GM12878 (cell line): ENCODE measurements around the gene PDIK1L. TPM values are rescaled to one million over a fixed set of nuclear protein-coding genes. Genes with fewer than 3 reads are reported as not detected.

Experiments
- ATAC-seq: fragments of 200-7000 bp; cut with Tn5 transposase; 3 replicates; pipeline ENCODE4 v1.9.1; 2020; ENCODE audit warnings: mild to moderate bottlenecking, moderate library complexity
- BruUV-seq: library from RNA; stranded (reverse); fragments of 400-500 nt; replicated peaks from 2 replicates; lab custom pipeline; 2021; lab: Mats Ljungman, UMichigan
- CTCF ChIA-PET: fragments of 300-600 bp; sonication (Branson Sonifier 250); formaldehyde crosslinking; extraction: SDS; loops from one replicate; lab custom pipeline; 2021; ENCODE audit warnings: inconsistent platforms; lab: Yijun Ruan, JAX
- POLR2A ChIA-PET: fragments of 350-600 bp; formaldehyde crosslinking; extraction: SDS; loops from one replicate; lab custom pipeline; 2021; ENCODE audit warnings: inconsistent platforms; lab: Charles Lee
- RAD21 ChIA-PET: fragments of 300-600 bp; sonication (Branson Sonifier 250); formaldehyde crosslinking; loops from one replicate; lab custom pipeline; 2023; ENCODE audit warnings: antibody characterized with exemption; ENCODE audit not compliant: unreplicated experiment; lab: Charles Lee
- SMC1A ChIA-PET: fragments of 300-600 bp; sonication (Branson Sonifier 250); formaldehyde crosslinking; loops from one replicate; lab custom pipeline; 2023; ENCODE audit not compliant: unreplicated experiment, uncharacterized antibody; lab: Charles Lee
- DNase-seq: peaks from one replicate; pipeline ENCODE4 v3.0.0-alpha.2; 2011; ENCODE audit warnings: low read depth, low spot score
- FAIRE-seq: peaks from 3 replicates; lab custom pipeline; 2011; peaks lifted over from hg19 to GRCh38; lab: Jason Lieb, UNC
- H2AFZ ChIP-seq: 2 replicates; pipeline ENCODE4 v1.6.0; 2011; ENCODE audit warnings: low read depth, low read length, control low read depth; ENCODE audit not compliant: control insufficient read depth
- H3K27ac ChIP-seq: 2 replicates; pipeline ENCODE4 v1.5.1; 2011; ENCODE audit warnings: control low read depth; ENCODE audit not compliant: control insufficient read depth, insufficient read depth
- H3K27me3 ChIP-seq, 2 experiments: replicated peaks in 1 of 2; 2 replicates each; pipeline versions ENCODE4 v1.6.0 to v1.6.1; 2011; ENCODE audit warnings: low read length in 1 of 2; ENCODE audit not compliant: control insufficient read depth in 2 of 2, insufficient read depth in 2 of 2
- H3K36me3 ChIP-seq, 2 experiments: 2 replicates each; pipeline ENCODE4 v1.5.1; 2011; ENCODE audit warnings: low read length in 1 of 2; ENCODE audit not compliant: control insufficient read depth in 2 of 2, insufficient read depth in 2 of 2
- H3K4me1 ChIP-seq: 2 replicates; pipeline ENCODE4 v1.6.1; 2011; ENCODE audit warnings: mild to moderate bottlenecking, low read length, moderate library complexity, mixed read lengths; ENCODE audit not compliant: control insufficient read depth, insufficient read depth
- H3K4me2 ChIP-seq: 2 replicates; pipeline ENCODE4 v1.6.0; 2011; ENCODE audit warnings: control low read depth; ENCODE audit not compliant: control insufficient read depth, insufficient read depth
- H3K4me3 ChIP-seq: fragments of 200-600 bp; sonication (generic); 2 replicates; pipeline ENCODE4 v1.5.1; 2016
- H3K79me2 ChIP-seq: 2 replicates; pipeline ENCODE4 v1.6.0; 2011; ENCODE audit warnings: low read length; ENCODE audit not compliant: control insufficient read depth, insufficient read depth
- H3K9ac ChIP-seq: 2 replicates; pipeline ENCODE4 v1.8.0; 2011; ENCODE audit warnings: low read length, control low read depth, mixed read lengths; ENCODE audit not compliant: control insufficient read depth, insufficient read depth
- H3K9me3 ChIP-seq: replicated peaks from 3 replicates; pipeline ENCODE4 v1.5.1; 2011; ENCODE audit warnings: mild to moderate bottlenecking, low read length; ENCODE audit not compliant: control insufficient read depth, insufficient read depth
- H4K20me1 ChIP-seq: 2 replicates; pipeline ENCODE4 v1.6.0; 2011; ENCODE audit not compliant: control insufficient read depth, insufficient read depth
- BHLHE40 ChIP-seq, 2 experiments: fragments of 450-650 bp in 1 of 2; IDR thresholded peaks; 2 replicates each; pipeline ENCODE4 v1.6.1; 2011 to 2017; ENCODE audit warnings: low read depth in 2 of 2, borderline replicate concordance in 1 of 2, improper control_type of control experiment in 1 of 2, low read length in 1 of 2, mild to moderate bottlenecking in 1 of 2
- BMI1 ChIP-seq: fragments of 450-650 bp; IDR thresholded peaks from 2 replicates; pipeline ENCODE4 v1.6.1; 2016; ENCODE audit warnings: mild to moderate bottlenecking, moderate library complexity, borderline replicate concordance
- CUX1 ChIP-seq: IDR thresholded peaks from 2 replicates; pipeline ENCODE4 v1.6.1; 2012; ENCODE audit warnings: improper control_type of control experiment, low read depth, low read length; ENCODE audit not compliant: insufficient replicate concordance
- E2F4 ChIP-seq: IDR thresholded peaks from 2 replicates; pipeline ENCODE4 v1.6.1; 2012; ENCODE audit warnings: low read depth, low read length, improper control_type of control experiment
- FOS ChIP-seq: IDR thresholded peaks from 3 replicates; pipeline ENCODE4 v1.6.1; 2011; ENCODE audit warnings: borderline replicate concordance; ENCODE audit not compliant: insufficient read length; ENCODE audit errors: extremely low read depth
- HDAC6 ChIP-seq: fragments of 200-600 bp; sonication (generic); IDR thresholded peaks from one replicate; pipeline ENCODE4 v1.8.0; 2017; ENCODE audit warnings: antibody characterized with exemption; ENCODE audit not compliant: unreplicated experiment
- IKZF1 ChIP-seq: fragments of 450-650 bp; conservative IDR thresholded peaks from 2 replicates; pipeline ENCODE4 v1.6.1; 2017; ENCODE audit warnings: antibody characterized with exemption, mild to moderate bottlenecking
- IRF3 ChIP-seq: fragments of 450-650 bp; IDR thresholded peaks from 2 replicates; pipeline ENCODE4 v1.6.1; 2014; ENCODE audit warnings: mild to moderate bottlenecking
- KDM1A ChIP-seq: fragments of 200-600 bp; sonication (generic); IDR thresholded peaks from 2 replicates; pipeline ENCODE4 v1.6.1; 2016; ENCODE audit warnings: borderline replicate concordance
- MEF2B ChIP-seq: fragments of 450-650 bp; IDR thresholded peaks from 2 replicates; pipeline ENCODE4 v1.6.1; 2018; ENCODE audit warnings: mild to moderate bottlenecking, moderate library complexity; ENCODE audit not compliant: partially characterized antibody, poor library complexity, severe bottlenecking
- MTA2 ChIP-seq: fragments of 450-650 bp; IDR thresholded peaks from 2 replicates; pipeline ENCODE4 v1.6.1; 2016; ENCODE audit warnings: low read depth, mild to moderate bottlenecking, moderate library complexity
- PAX5 ChIP-seq: IDR thresholded peaks from 2 replicates; pipeline ENCODE4 v1.6.1; 2011; ENCODE audit warnings: low read depth, low read length, borderline replicate concordance
- SMAD1 ChIP-seq: fragments of 450-650 bp; IDR thresholded peaks from 2 replicates; pipeline ENCODE4 v1.6.1; 2018; ENCODE audit warnings: mild to moderate bottlenecking, low read depth; ENCODE audit not compliant: partially characterized antibody
- STAT1 ChIP-seq: fragments of 450-650 bp; conservative IDR thresholded peaks from 2 replicates; pipeline ENCODE4 v1.6.1; 2014; ENCODE audit warnings: antibody characterized with exemption, mild to moderate bottlenecking
- SUZ12 ChIP-seq: fragments of 200-600 bp; sonication (generic); IDR thresholded peaks from one replicate; pipeline ENCODE4 v1.6.1; 2018; ENCODE audit warnings: antibody characterized with exemption, mild to moderate bottlenecking; ENCODE audit not compliant: unreplicated experiment
- TCF12 ChIP-seq: IDR thresholded peaks from 2 replicates; pipeline ENCODE4 v1.6.1; 2011; ENCODE audit warnings: low read depth, mild to moderate bottlenecking, low read length
- YY1 ChIP-seq: IDR thresholded peaks from 2 replicates; pipeline ENCODE4 v1.6.1; 2011; ENCODE audit warnings: low read depth, mild to moderate bottlenecking, low read length
- ZNF207 ChIP-seq: fragments of 450-650 bp; IDR thresholded peaks from 2 replicates; pipeline ENCODE4 v1.6.1; 2014; ENCODE audit warnings: antibody characterized with exemption, mild to moderate bottlenecking, borderline replicate concordance
- WGBS: methylation state at CpG from one replicate; pipeline ENCODE4 v1.1.6; 2016; ENCODE audit warnings: low lambda C conversion rate; ENCODE audit not compliant: insufficient replicate concordance, insufficient coverage; ENCODE audit errors: missing lambda C conversion rate; 5-methylcytosine and 5-hydroxymethylcytosine counted together
- in situ Hi-C: fragments of 300-500 bp; cut with MboI; formaldehyde crosslinking; loops from 9 replicates; pipeline ENCODE4 v1.14.3; 2018; ENCODE audit warnings: mixed read lengths
- intact Hi-C: fragments of 100-400 bp; cut with micrococcal nuclease; formaldehyde crosslinking; loops from one replicate; pipeline ENCODE4 v1.14.2; 2022; ENCODE audit not compliant: unreplicated experiment
- polyA plus RNA-seq, 11 experiments: library from polyadenylated mRNA; depleted of rRNA in 4 of 11; unstranded in 6 of 11; stranded (reverse) in 5 of 11; fragments of >200 nt; fragmentation: Nextera tagmentation in 4 of 11; fragmentation: Illumina TruSeq in 1 of 11; extraction: Ambion mirVana in 4 of 11; extraction: Trizol in 1 of 11; gene quantifications; 1 replicate in 1 of 11; 2 replicates in 10 of 11; pipeline versions ENCODE4 v1.2.1 to v1.2.3, GENCODE V29; 2011 to 2016; ENCODE audit warnings: inconsistent platforms in 2 of 11, missing spikeins in 2 of 11, low read depth in 1 of 11
- total RNA-seq, 4 experiments: library from RNA; depleted of rRNA in 3 of 4; stranded (reverse); fragments of >200 nt in 3 of 4; fragmentation: Illumina TruSeq in 1 of 4; extraction: Trizol in 1 of 4; gene quantifications; 2 replicates each; pipeline versions ENCODE4 v1.2.1 to v1.2.3, GENCODE V29; 2013 to 2021

Gene PDIK1L
- total and polyA plus RNA-seq, 10 of the 15 experiments (the other 5 are each of a cell fraction or from before 2014, with no cell fraction given), result 4.0 to 15.9 (median 10.5) TPM

- in situ Hi-C loops (no loop called here), intact Hi-C loops (no loop called here)
- Histone ChIP-seq H3K79me2 (no peaks in the 10 kb centered on the region), H3K36me3 (no peaks in the 10 kb centered on the region), H3K4me3 (no peak overlapping the region), H3K9ac (no peak overlapping the region), H3K4me1 (peaks cover 4% of the 10 kb centered on the region; the same call in 1 of the 2 replicates), H3K27me3 (no peaks in the 10 kb centered on the region), H3K9me3 (no peaks in the 10 kb centered on the region), H4K20me1 (no peaks in the 10 kb centered on the region), H3K27ac (no peak overlapping the region), H2AFZ (no peak overlapping the region), H3K4me2 (no peak overlapping the region)
- ChIA-PET CTCF (interaction anchor here (0.6 to 2.6 kb wide), 5 partner anchors 8 to 587 kb away, joined by 4 to 7 read pairs (median 6); partner anchors contain the start of gene ZNF593), SMC1A (interaction anchor here (0.7 kb wide), 1 partner anchor 42 kb away, joined by 3 read pairs; no protein-coding TSS in a partner anchor), POLR2A (interaction anchor here (0.6 kb wide), 2 partner anchors 139 to 1489 kb away, joined by 3 to 4 read pairs; no protein-coding TSS in a partner anchor), RAD21 (no interaction called here)
- ATAC-seq, result no peak
- TF ChIP-seq MTA2 (no peak), IRF3 (no peak), SUZ12 (no peak), IKZF1 (no peak), PAX5 (no peak), YY1 (no peak), KDM1A (no peak), ZNF207 (no peak), HDAC6 (no peak), MEF2B (no peak), E2F4 (no peak), SMAD1 (no peak), BMI1 (no peak), BHLHE40 (IDR thresholded peaks at IDR 0.05; ENCODE audit: borderline replicate concordance in 1 of 2, low read depth in 2 of 2, low read length in 1 of 2) (no peak), STAT1 (no peak), CUX1 (no peak), TCF12 (no peak), FOS (no peak)
- no peak for FAIRE-seq
- no peak for DNase-seq
- no TSS peak for BruUV-seq
- 80% methylated on average over 1 of the region's 1 CpG for WGBS
These were observed 19.1 kb downstream of the PDIK1L start for GRCh38 chr1:26130695-26131094.
